Activated CD4-positive, alpha-beta T cell treated with anti-CD3 and anti-CD28 coated beads for 1 hour (primary cell): ENCODE data around the gene DCUN1D2.

ENCODE experiments used
- DNase-seq: peaks from one replicate; pipeline ENCODE4 v3.0.0-alpha.2; 2020

The DCUN1D2 gene

GRCh38 chr13:113518076-113518803 lies 27.7 kb upstream of the DCUN1D2 start:
- DNase-seq = no peak

GRCh38 chr13:113514847-113515246 lies 24.3 kb upstream of the DCUN1D2 start:
- DNase-seq = no peak

- DNase-seq = no peak
Measured at GRCh38 chr13:113513761-113514160, 23.2 kb upstream of the DCUN1D2 start.

DNA sequence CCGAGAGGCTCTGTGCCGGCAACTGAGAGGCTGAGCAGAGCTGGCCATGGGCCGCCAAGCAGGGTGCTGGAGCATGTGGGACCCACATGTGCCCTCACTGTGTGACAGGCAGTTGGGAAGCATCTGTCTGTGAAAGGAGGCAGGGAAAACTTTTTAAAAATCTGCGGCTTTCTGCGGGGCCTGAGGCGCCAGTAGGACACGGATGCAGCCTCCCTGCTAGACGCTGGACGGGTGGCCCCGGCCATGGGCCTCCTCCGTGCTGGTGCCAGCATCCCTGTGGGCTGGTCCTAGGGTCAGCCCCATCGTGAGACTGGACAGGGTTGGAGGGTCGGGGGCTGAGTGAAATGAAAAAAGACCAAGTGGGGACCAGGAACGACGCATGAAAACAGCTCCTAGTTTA lies 20.9 kb upstream of the DCUN1D2 start:
- no peak for DNase-seq

GRCh38 chr13:113510871-113511270 lies 20.4 kb upstream of the DCUN1D2 start:
- DNase-seq = no peak

DNA sequence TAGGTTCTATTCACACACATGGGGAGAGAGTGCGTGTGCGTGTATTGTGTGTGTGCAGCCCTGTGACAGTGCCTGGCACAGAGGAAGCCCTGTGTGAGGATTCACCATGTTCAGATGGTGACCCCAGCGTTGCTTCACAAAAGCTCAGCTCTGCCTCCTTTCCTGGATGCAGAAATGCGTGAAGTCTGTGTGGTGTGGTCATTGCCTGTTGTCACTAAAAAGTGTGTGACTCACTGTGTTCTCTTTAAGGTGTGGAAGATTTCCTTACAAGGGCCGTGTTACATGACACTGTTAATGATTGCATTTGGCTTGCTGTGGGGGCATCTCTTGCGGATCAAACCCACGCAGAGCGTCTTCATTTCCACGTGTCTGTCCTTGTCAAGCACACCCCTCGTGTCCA lies 19.5 kb upstream of the DCUN1D2 start:
- DNase-seq = no peak

- no peak for DNase-seq
Measured at GRCh38 chr13:113508521-113509254, 18.2 kb upstream of the DCUN1D2 start.

DNA sequence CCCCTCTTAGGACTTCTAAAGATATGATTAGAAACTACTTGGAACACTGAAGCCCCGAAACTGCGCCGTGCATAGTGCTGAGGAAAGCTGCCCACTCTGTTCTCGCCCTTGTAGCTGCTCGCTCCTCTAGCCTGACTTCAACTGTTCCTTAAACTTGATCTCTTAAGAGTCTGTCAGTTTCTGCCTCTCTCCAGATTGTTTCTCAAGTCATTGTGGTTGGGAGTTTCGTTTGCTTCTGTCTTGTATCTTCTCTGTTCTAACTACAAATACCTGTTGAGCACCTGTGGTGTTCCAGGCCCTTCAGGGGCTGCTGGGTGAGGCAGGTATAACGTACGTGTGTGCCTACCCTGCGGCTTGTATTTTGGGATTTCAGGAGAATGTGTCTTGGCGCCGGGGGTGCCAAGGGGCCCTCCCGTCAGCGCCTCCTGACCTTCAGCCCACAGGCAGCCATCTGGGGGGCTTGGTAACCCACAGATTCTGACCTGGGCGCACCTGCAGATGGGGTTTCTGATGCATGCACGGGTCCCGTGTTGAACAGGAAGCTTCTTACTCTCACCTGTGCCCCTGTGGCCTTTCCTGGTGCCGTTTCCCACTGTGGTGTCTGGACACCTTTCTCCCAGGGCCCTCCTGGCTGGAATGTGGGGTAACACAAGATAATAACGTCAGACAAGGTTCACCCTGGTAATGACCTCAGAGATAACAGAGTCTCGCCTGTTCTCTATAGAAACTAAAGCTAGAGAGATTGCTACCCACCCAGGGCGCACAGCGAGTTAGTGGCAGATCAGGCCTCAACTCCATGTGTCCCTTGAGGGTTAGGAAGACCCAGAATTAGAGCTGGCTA lies 17.2 kb upstream of the DCUN1D2 start:
- no peak for DNase-seq

- DNase-seq = no peak
Measured at GRCh38 chr13:113506871-113507388, 16.4 kb upstream of the DCUN1D2 start.

- DNase-seq = no peak
Measured at GRCh38 chr13:113506025-113506685, 15.6 kb upstream of the DCUN1D2 start.

- DNase-seq = no peak
Measured at GRCh38 chr13:113502686-113503085, 12.2 kb upstream of the DCUN1D2 start.

DNA sequence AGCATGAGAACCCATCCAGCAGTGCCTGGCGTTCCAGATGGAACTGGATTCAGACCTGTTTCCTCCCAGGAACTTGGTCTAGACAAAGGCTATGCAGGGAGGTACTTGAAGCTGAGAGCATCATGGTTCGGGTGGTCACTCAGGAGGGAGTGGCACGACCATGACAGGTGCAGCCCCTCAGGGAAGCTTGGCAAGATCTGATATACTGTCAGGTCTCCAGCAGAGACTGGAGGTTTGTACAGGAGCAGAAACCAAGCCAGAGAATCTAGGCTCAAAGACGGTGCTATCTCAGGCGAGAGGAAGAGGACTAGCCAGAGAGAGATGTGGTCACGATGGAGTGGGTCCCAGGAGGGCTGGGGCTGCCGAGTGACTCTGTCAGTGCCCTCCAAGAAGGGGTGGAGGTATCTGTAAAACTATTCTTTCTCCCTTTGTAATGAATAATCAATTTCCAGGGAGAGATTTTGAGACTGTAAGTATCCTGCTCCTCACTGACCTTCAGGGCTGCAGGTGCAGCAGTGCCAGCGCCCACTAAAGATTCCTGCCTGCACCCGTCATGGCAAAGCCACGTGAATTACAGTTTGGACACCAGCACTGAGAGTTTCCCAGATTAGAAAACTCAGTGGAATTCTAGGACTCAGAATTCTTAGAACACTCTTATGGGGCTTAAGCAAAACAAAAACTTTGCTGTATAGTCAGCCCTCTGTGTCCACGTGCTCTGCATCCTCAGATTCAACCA lies 10.2 kb upstream of the DCUN1D2 start:
- no peak for DNase-seq

- no peak for DNase-seq
Measured at GRCh38 chr13:113499936-113500335, 9.4 kb upstream of the DCUN1D2 start.

DNA sequence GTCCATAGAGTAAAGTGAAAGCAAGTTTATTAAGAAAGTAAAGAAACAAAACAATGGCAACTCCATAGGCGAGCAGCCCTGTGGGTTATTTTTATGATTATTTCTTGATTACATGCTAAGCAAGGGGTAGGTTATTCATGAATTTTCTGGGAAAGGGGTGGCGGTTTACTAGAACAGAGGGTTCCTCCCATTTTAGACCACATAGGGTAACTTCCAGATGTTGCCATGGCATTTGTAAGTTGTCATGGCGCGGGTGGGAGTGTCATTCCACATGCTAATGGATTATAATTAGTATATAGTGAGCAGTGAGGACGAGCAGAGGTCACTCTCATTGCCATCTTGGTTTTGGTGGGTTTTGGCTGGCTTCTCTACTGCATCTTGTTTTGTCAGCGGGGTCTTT lies 8.4 kb upstream of the DCUN1D2 start:
- no peak for DNase-seq

GRCh38 chr13:113497217-113497616 lies 6.7 kb upstream of the DCUN1D2 start:
- no peak for DNase-seq

GRCh38 chr13:113495494-113496210 lies 5.1 kb upstream of the DCUN1D2 start:
- no peak for DNase-seq

- DNase-seq = no peak
Measured at GRCh38 chr13:113493315-113493951, 2.9 kb upstream of the DCUN1D2 start.

- no peak for DNase-seq
Measured at GRCh38 chr13:113491982-113492381, 1.5 kb upstream of the DCUN1D2 start.

DNA sequence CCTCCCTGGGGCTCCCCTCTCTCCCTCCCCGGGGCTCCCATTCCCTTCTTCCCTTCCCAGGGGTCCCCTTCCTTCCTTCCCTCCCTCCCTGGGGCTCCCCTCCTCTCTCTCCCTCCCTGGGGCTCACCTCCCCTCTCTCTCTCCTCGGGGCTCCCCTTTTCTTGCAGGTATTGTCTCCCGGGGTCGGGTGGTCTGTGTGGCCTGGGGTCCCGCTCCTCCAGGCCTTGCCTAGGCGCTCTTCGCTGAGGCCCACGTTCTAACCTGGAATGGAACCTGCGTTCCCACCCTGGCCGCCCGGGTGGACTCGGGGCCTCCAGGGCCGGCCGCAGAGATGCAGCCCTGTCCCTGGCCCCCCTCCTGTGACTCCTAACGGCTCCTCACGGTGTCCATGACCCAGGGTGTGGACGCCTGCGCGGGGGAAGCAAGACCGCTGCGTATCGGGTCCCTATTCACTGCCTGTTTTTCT lies 940 bp upstream of the DCUN1D2 start:
- no peak for DNase-seq
